HepG2 (cell line): ENCODE measurements around the gene CCDC158. TPM values are rescaled to one million over a fixed set of nuclear protein-coding genes. Genes with fewer than 3 reads are reported as not detected.

Experiments
- HNF4A ChIP-seq: sonication (generic); formaldehyde crosslinking; IDR thresholded peaks from 2 replicates; pipeline ENCODE4 v1.4.0; 2020; ENCODE audit warnings: missing genetic modification reagents
- HNF4G ChIP-seq, 2 experiments: sonication (generic) in 1 of 2; formaldehyde crosslinking in 1 of 2; IDR thresholded peaks; 2 replicates each; pipeline versions ENCODE4 v1.4.0 to v1.6.1; 2011 to 2020; ENCODE audit warnings: borderline replicate concordance in 2 of 2, low read depth in 2 of 2, mild to moderate bottlenecking in 2 of 2, low read length in 1 of 2, missing genetic modification reagents in 1 of 2, moderate library complexity in 1 of 2
- KAT8 ChIP-seq: IDR thresholded peaks from 2 replicates; pipeline ENCODE4 v1.6.1; 2016; ENCODE audit warnings: missing genetic modification reagents, missing compliant biosample characterization
- PCBP1 ChIP-seq: fragments of 200-400 bp; formaldehyde crosslinking; IDR thresholded peaks from 2 replicates; pipeline ENCODE4 v1.6.1; 2017; ENCODE audit warnings: mild to moderate bottlenecking, low read depth, low read length, borderline replicate concordance
- RBM39 ChIP-seq: fragments of 200-400 bp; formaldehyde crosslinking; IDR thresholded peaks from one replicate; pipeline ENCODE4 v1.6.1; 2018; ENCODE audit warnings: antibody characterized with exemption, mild to moderate bottlenecking, low read depth, low read length; ENCODE audit not compliant: poor library complexity, severe bottlenecking
- SIN3B ChIP-seq: fragments of 150-350 bp; IDR thresholded peaks from 2 replicates; pipeline ENCODE4 v1.6.1; 2014; ENCODE audit warnings: low read length
- SOX13 ChIP-seq, 3 experiments: fragments of 450-650 bp in 1 of 3; sonication (generic) in 1 of 3; formaldehyde crosslinking in 1 of 3; IDR thresholded peaks in 2 of 3; conservative IDR thresholded peaks in 1 of 3; 2 replicates each; pipeline versions ENCODE4 v1.5.0 to v1.6.1; 2016 to 2020; ENCODE audit warnings: antibody characterized with exemption in 1 of 3, mild to moderate bottlenecking in 1 of 3, missing compliant biosample characterization in 1 of 3, missing genetic modification reagents in 1 of 3, moderate library complexity in 1 of 3
- ZFP90 ChIP-seq: sonication (generic); formaldehyde crosslinking; IDR thresholded peaks from 2 replicates; pipeline ENCODE4 v1.8.0; 2022; ENCODE audit warnings: missing genetic modification reagents, mild to moderate bottlenecking, inconsistent platforms, borderline replicate concordance
- ZNF17 ChIP-seq: sonication (generic); formaldehyde crosslinking; IDR thresholded peaks from 2 replicates; pipeline ENCODE4 v1.5.0; 2020; ENCODE audit warnings: mild to moderate bottlenecking, missing genetic modification reagents
- ZNF776 ChIP-seq: sonication (generic); formaldehyde crosslinking; IDR thresholded peaks from 2 replicates; pipeline ENCODE4 v1.4.0; 2020; ENCODE audit warnings: mild to moderate bottlenecking, missing genetic modification reagents
- polyA plus RNA-seq, 8 experiments: library from polyadenylated mRNA; depleted of rRNA in 3 of 8; stranded (reverse) in 7 of 8; unstranded in 1 of 8; fragments of >200 nt; fragmentation: Illumina TruSeq in 4 of 8; extraction: Trizol in 4 of 8; gene quantifications; 2 replicates each; pipeline versions ENCODE4 v1.2.1 to v1.2.3, GENCODE V29; 2011 to 2016; ENCODE audit warnings: low read depth in 4 of 8, missing spikeins in 1 of 8, mixed read lengths in 1 of 8; ENCODE audit not compliant: insufficient read depth in 1 of 8
- total RNA-seq, 5 experiments: library from RNA; depleted of rRNA; stranded (reverse); fragments of >200 nt; fragmentation: Illumina TruSeq; extraction: Trizol; gene quantifications; 2 replicates each; pipeline ENCODE4 v1.2.3, GENCODE V29; 2016; ENCODE audit warnings: low read depth in 1 of 5
- TF ChIP-seq, protein P1 (sequence below): sonication (generic); formaldehyde crosslinking; IDR thresholded peaks from 2 replicates; pipeline ENCODE4 v1.4.0; 2020; ENCODE audit warnings: missing genetic modification reagents
- TF ChIP-seq, protein P2 (sequence below): sonication (generic); formaldehyde crosslinking; IDR thresholded peaks from 2 replicates; pipeline ENCODE4 v1.5.1; 2020; ENCODE audit warnings: missing genetic modification reagents, mild to moderate bottlenecking, borderline replicate concordance
- TF ChIP-seq, protein P3 (sequence below): sonication (generic); formaldehyde crosslinking; IDR thresholded peaks from 2 replicates; pipeline ENCODE4 v1.9.0; 2021; ENCODE audit warnings: missing genetic modification reagents, borderline replicate concordance
- TF ChIP-seq, protein P4 (sequence below): IDR thresholded peaks from 2 replicates; pipeline ENCODE4 v1.6.1; 2016; ENCODE audit warnings: missing genetic modification reagents, missing compliant biosample characterization
- TF ChIP-seq, protein P5 (sequence below): sonication (generic); formaldehyde crosslinking; IDR thresholded peaks from 2 replicates; pipeline ENCODE4 v1.4.0; 2020; ENCODE audit warnings: missing genetic modification reagents

Gene CCDC158
- total and polyA plus RNA-seq, 2 of the 13 experiments (the other 11 are each of a cell fraction or from before 2014, with no cell fraction given), result not detected

DNA sequence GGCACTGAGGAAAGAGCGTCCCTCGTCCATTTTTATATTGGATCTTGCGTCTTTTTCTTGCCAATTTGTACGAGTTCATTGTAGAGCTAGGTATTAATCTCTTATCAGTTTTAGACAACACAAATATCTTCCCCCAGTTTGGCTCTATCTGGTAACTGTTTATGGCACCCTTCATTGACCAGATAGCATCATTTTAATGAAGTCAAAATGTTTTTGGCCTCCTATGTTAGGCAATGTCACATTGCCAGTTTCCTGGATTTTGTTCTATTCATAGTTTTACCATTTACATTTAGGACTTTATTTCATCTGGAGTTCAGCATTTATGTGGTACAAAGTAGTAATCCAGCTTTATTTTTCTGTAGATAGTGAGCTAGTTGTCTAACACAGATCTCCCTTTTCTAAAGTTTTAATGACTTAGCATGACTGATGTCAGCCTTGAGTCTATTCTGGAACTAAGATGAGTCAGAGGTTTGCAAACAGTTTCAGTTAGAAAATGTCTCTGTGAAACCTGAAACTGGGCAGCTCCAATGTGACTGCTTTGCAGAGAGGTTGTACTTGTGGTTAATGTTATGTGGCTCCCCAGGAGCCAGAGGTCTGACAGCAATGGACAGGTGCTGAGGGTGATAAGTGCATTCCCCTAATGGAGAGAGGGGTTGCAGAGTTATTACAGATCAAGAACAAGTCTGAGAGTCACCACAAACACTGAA, 119.7 kb downstream of the CCDC158 start (continued):
- TF ChIP-seq HNF4G (IDR thresholded peaks at IDR 0.05; ENCODE audit: borderline replicate concordance, low read depth, low read length) (no peak), HNF4G (CRISPR knock-in tag; IDR thresholded peaks at IDR 0.05; ENCODE audit: borderline replicate concordance, low read depth) (no peak), HNF4A (CRISPR knock-in tag) (0 out of 2 replicates have a peak, but pooled peaks have one; percentile 17), SOX13 (IDR thresholded peaks at IDR 0.05) (no peak), SOX13 (CRISPR knock-in tag; conservative IDR thresholded peaks at IDR 0.05 in 1 of 2, IDR thresholded peaks at IDR 0.05 in 1 of 2) (peak in 1 of 2 experiments; percentile 34; a peak in 1 of 4 replicates), ZFP90 (no peak), SIN3B (no peak), ZNF17 (CRISPR knock-in tag) (no peak), PCBP1 (no peak), ZNF776 (CRISPR knock-in tag) (no peak), RBM39 (no peak), KAT8 (CRISPR knock-in tag) (peak; percentile 60; the same call in 1 of the 2 replicates)
- TF ChIP-seq, protein P1, sequence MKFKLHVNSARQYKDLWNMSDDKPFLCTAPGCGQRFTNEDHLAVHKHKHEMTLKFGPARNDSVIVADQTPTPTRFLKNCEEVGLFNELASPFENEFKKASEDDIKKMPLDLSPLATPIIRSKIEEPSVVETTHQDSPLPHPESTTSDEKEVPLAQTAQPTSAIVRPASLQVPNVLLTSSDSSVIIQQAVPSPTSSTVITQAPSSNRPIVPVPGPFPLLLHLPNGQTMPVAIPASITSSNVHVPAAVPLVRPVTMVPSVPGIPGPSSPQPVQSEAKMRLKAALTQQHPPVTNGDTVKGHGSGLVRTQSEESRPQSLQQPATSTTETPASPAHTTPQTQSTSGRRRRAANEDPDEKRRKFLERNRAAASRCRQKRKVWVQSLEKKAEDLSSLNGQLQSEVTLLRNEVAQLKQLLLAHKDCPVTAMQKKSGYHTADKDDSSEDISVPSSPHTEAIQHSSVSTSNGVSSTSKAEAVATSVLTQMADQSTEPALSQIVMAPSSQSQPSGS (CRISPR knock-in tag), result peak; percentile 32; the same call in 1 of the 2 replicates
- TF ChIP-seq, protein P2, sequence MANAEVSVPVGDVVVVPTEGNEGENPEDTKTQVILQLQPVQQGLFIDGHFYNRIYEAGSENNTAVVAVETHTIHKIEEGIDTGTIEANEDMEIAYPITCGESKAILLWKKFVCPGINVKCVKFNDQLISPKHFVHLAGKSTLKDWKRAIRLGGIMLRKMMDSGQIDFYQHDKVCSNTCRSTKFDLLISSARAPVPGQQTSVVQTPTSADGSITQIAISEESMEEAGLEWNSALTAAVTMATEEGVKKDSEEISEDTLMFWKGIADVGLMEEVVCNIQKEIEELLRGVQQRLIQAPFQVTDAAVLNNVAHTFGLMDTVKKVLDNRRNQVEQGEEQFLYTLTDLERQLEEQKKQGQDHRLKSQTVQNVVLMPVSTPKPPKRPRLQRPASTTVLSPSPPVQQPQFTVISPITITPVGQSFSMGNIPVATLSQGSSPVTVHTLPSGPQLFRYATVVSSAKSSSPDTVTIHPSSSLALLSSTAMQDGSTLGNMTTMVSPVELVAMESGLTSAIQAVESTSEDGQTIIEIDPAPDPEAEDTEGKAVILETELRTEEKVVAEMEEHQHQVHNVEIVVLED (CRISPR knock-in tag), result no peak
- TF ChIP-seq, protein P3, sequence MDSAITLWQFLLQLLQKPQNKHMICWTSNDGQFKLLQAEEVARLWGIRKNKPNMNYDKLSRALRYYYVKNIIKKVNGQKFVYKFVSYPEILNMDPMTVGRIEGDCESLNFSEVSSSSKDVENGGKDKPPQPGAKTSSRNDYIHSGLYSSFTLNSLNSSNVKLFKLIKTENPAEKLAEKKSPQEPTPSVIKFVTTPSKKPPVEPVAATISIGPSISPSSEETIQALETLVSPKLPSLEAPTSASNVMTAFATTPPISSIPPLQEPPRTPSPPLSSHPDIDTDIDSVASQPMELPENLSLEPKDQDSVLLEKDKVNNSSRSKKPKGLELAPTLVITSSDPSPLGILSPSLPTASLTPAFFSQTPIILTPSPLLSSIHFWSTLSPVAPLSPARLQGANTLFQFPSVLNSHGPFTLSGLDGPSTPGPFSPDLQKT (CRISPR knock-in tag), result no peak
- TF ChIP-seq, protein P4, sequence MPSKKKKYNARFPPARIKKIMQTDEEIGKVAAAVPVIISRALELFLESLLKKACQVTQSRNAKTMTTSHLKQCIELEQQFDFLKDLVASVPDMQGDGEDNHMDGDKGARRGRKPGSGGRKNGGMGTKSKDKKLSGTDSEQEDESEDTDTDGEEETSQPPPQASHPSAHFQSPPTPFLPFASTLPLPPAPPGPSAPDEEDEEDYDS (CRISPR knock-in tag), result peak; percentile 52; the same call in 1 of the 2 replicates
- TF ChIP-seq, protein P5, sequence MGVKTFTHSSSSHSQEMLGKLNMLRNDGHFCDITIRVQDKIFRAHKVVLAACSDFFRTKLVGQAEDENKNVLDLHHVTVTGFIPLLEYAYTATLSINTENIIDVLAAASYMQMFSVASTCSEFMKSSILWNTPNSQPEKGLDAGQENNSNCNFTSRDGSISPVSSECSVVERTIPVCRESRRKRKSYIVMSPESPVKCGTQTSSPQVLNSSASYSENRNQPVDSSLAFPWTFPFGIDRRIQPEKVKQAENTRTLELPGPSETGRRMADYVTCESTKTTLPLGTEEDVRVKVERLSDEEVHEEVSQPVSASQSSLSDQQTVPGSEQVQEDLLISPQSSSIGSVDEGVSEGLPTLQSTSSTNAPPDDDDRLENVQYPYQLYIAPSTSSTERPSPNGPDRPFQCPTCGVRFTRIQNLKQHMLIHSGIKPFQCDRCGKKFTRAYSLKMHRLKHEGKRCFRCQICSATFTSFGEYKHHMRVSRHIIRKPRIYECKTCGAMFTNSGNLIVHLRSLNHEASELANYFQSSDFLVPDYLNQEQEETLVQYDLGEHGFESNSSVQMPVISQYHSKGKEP (CRISPR knock-in tag), result no peak
